ENCODE data around the gene IFNLR1. TPM values are rescaled to one million over a fixed set of nuclear protein-coding genes. Genes with fewer than 3 reads are reported as not detected.

IFNLR1 gene
- total RNA-seq, 2 experiments from 2014 or later: 6.2 to 7.9 TPM

GRCh38 chr1:24114753-24115152, 72.3 kb downstream of the IFNLR1 start:
- Mint-ChIP-seq H3K27me3 (peaks cover 29% of the 10 kb centered on the region), H3K9me3 (no peaks in the 10 kb centered on the region), H3K4me1 (peaks cover 5% of the 10 kb centered on the region), H3K36me3 (no peaks in the 10 kb centered on the region), H3K4me3 (no peak overlapping the region), H3K27ac (no peak overlapping the region)
- POLR2A ChIA-PET: interaction anchor here (0.6 kb wide), 1 partner anchor 338 kb away, joined by 3 read pairs; no protein-coding TSS in a partner anchor
- ATAC-seq (ENCODE audit: low read depth) (no peak), DNase-seq (no peak)

DNA sequence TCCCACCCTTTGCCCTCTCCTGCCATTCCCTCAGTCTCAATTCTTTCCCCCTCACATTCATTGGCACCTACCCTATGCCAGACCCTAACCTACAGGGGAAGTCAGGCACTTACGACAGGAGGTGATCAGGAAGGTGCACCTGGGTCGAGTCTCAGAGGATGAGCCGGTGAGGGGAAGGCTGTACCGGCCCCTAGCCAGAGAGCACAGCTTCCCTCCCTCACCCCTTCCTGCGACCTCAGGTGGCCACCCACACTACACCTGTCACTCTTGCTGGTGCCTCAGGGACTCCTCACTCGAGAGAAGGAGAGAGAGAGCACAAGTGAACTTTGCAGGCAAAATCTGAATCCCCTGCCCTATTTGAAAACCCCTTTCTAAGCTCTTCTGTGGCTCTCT, 73.5 kb downstream of the IFNLR1 start:
- H3K27me3 Mint-ChIP-seq: peaks cover 29% of the 10 kb centered on the region
- no peaks in the 10 kb centered on the region for H3K36me3 Mint-ChIP-seq
- peaks cover 5% of the 10 kb centered on the region for H3K4me1 Mint-ChIP-seq
- H3K4me3 Mint-ChIP-seq: no peak overlapping the region
- POLR2A ChIA-PET: no interaction called here
- DNase-seq (no peak), ATAC-seq (ENCODE audit: low read depth) (no peak)
- no peak overlapping the region for H3K27ac Mint-ChIP-seq
- H3K9me3 Mint-ChIP-seq: no peaks in the 10 kb centered on the region

DNA sequence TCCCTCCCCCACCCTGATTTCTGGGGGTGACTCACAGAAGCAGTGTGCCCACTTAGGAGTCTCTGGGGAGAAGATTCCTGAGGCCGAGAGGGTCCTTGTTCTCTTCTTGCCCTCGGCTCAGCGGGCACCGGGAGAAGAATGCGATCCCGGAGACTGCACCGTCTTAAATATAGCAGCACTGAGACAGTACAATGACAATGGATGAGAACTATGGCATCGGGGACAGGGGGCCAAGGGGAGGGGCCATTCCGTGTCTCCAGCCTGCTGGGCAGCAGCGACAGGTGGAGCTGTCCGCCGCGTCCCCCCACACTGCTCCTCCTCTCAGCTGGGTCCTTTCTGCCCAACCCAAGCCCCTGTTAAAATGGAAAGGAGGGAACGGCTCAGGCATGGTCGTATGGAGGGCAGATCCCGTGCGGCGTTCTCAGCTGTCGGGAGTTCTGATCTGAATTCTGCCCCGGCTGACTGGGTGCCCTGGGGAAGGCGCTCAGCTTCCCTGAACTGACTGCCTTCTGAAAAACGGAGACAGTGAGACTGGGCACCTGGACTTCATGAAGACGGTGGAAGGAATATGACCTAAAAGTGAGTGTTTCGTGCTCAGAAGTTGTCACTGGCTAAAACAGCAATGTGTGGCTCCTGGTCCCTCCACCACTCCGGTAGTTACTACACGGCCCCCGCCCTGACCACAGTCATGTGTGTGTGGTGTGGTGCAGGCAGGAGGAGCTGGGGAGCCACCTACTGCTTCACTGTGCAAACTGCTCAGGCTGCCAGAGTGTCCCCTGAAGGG, 74.9 kb downstream of the IFNLR1 start, which contains the start of gene MYOM3:
TSS of gene MYOM3 (minus strand) at position 140 of the 784 bp plus-strand sequence. CDS start 3,499 bp downstream, outside the sequence.
- H3K27me3 Mint-ChIP-seq: peaks cover 23% of the 10 kb centered on the region
- peak; percentile 97 for ATAC-seq (ENCODE audit: low read depth)

GRCh38 chr1:24111262-24111995, 75.7 kb downstream of the IFNLR1 start:
- peaks cover 5% of the 10 kb centered on the region for H3K4me1 Mint-ChIP-seq

More for the DNA sequence above, 74.9 kb downstream of the IFNLR1 start, which contains the start of gene MYOM3:
- peak; percentile 59 for DNase-seq
- peaks cover 5% of the 10 kb centered on the region for H3K4me1 Mint-ChIP-seq
- H3K27ac Mint-ChIP-seq: no peak within 1 kb of the TSS
- H3K36me3 Mint-ChIP-seq: no peaks in the 10 kb centered on the region
- peak within 1 kb of the TSS; percentile 30 for H3K4me3 Mint-ChIP-seq
- no peaks in the 10 kb centered on the region for H3K9me3 Mint-ChIP-seq
- POLR2A ChIA-PET: no interaction called here

GRCh38 chr1:24110642-24111261, 76.3 kb downstream of the IFNLR1 start:
- H3K27me3 Mint-ChIP-seq: peaks cover 17% of the 10 kb centered on the region
- POLR2A ChIA-PET: no interaction called here
- H3K4me1 Mint-ChIP-seq: peaks cover 5% of the 10 kb centered on the region
- H3K9me3 Mint-ChIP-seq: no peaks in the 10 kb centered on the region
- DNase-seq (no peak), ATAC-seq (ENCODE audit: low read depth) (no peak)
- no peak overlapping the region for H3K27ac Mint-ChIP-seq
- H3K36me3 Mint-ChIP-seq: no peaks in the 10 kb centered on the region
- H3K4me3 Mint-ChIP-seq: no peak overlapping the region

More at GRCh38 chr1:24111262-24111995, 75.7 kb downstream of the IFNLR1 start:
- Mint-ChIP-seq H3K4me3 (no peak overlapping the region), H3K27me3 (peaks cover 20% of the 10 kb centered on the region), H3K27ac (no peak overlapping the region), H3K36me3 (no peaks in the 10 kb centered on the region), H3K9me3 (no peaks in the 10 kb centered on the region)
- POLR2A ChIA-PET: no interaction called here
- ATAC-seq (ENCODE audit: low read depth) (no peak), DNase-seq (no peak)

DNA sequence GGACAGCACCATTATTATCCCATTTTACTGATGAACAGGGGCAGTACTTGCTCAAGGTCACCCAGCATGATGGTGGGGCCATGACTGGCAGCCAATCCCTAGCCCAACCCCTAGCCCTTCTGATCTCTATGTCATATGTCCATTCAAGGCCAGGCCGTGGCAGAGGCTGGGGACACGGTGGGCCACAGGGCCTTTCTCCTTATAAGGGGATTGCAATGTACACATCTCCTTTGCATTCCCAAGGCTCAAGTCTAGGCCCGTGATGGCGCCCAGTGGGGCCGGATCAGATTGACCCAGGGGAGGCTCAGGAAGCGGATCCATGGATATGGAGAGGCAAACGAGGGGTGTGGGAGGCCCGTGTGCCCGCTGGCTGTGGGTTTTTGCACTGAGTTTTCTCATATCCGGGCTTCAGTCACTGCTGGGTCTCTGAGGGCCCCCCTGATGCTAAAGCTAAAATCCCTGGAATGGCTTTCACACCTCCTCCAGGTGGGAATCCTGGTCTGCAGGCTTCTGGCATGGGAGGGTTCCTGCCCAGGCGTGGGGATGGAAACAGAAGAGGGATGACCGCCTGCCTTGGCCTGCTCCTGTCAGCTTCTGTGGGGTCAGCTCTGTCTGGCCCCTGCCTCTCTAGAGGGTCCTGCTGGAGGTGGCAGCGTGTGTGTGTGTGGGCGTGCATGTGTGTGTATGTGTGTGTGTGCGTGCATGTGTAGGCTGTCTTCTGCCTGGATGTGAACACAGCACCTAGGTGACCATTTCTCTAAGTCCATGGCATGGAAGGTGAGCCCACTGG, 77.2 kb downstream of the IFNLR1 start:
- peaks cover 5% of the 10 kb centered on the region for H3K4me1 Mint-ChIP-seq
- ATAC-seq (ENCODE audit: low read depth) (no peak), DNase-seq (no peak)
- H3K9me3 Mint-ChIP-seq: no peaks in the 10 kb centered on the region
- H3K27ac Mint-ChIP-seq: no peak overlapping the region
- H3K4me3 Mint-ChIP-seq: no peak overlapping the region
- POLR2A ChIA-PET: no interaction called here
- no peaks in the 10 kb centered on the region for H3K36me3 Mint-ChIP-seq
- H3K27me3 Mint-ChIP-seq: peaks cover 17% of the 10 kb centered on the region

DNA sequence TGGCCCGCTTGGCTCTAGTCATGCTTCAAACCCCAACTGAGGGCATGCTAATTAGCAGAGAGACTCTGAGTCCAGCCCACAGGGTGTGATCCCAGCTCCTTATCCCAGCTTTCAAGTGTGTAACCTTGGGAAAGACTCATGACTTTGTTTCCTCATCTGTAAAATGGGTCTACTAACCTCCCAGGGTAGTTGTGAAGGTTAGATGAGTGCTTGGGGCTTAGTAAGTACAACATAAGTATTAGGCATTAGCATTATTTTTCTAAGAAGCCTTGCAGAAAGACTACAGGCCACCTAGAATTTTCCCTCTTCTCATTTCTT, 78.0 kb downstream of the IFNLR1 start:
- POLR2A ChIA-PET: no interaction called here
- no peaks in the 10 kb centered on the region for H3K36me3 Mint-ChIP-seq
- DNase-seq (no peak), ATAC-seq (ENCODE audit: low read depth) (no peak)
- H3K4me3 Mint-ChIP-seq: no peak overlapping the region
- H3K9me3 Mint-ChIP-seq: no peaks in the 10 kb centered on the region
- H3K27me3 Mint-ChIP-seq: peaks cover 17% of the 10 kb centered on the region
- no peak overlapping the region for H3K27ac Mint-ChIP-seq
- H3K4me1 Mint-ChIP-seq: peaks cover 7% of the 10 kb centered on the region

DNA sequence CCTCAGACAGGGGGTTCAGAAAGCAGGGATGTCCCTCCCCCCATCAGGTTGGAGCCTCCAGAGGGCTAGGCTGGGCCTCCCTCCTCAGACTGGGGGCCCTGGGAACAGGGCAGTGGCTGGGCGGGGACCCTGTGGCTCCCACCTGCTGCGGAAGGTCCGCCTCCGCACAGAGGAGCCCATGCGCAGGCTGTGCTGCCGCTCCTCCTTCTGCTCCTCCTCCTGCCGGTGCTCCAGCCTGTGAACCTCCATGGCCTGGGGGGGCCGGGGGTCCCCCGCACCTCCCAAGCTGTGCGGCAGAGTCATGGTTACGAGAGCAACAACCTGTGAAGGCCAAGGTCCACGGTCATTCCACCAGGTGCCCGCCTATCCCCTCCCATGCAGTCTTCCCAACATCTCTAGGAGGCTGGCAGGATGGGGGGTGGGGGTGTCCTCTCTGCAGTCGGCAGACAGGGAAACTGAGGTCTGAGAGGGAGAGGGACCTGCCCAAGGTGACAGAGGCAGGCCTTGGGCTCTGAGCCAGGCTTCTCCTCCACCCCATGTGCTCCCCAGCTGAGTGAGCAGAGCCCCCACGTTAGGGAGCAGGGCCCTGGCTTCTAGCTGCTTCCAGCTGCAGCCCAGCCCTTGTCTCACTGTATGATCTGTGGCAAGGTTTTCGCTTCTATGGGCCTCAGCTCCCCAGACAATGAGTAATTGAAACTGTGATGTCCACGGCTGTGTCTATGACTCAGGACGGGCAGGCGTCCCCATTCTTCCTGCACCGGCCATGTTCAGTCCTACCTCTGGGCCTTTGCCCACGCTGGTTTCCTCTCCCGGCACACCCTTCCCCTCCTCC, 78.5 kb downstream of the IFNLR1 start:
- POLR2A ChIA-PET: no interaction called here
- H3K4me1 Mint-ChIP-seq: peaks cover 9% of the 10 kb centered on the region

DNA sequence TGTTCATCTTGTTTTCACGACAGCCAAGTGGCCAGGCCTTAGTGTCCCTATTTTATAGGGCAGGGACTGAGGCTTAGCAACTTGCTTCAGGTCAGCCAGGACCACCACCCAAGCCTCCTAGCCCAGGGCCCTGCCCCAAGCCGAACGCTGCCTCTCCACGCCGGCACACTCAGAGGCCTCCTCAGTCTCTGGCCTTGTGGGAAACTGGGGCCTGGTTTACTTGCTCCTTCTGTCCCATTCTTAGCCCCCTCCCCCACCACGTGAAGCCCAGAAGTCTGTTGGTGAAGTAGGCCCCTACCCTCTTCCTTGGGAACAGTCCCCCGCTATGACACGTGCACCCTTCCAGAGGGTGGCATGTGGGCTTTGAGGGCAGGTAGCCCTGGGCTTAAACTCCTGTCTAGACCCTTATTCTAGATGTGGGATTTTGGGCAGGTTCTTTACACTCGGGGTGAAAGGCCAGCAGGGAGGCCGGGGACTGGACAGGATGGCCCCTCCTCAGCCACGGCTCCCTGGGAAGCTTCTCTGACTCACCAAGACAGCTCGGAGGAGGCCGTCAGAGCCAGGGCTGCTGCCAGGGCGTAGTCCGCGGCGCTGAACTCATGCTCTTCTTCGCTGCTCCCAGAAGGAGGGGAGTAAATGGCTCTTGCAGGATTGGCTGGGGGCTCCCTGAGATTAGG, 79.5 kb downstream of the IFNLR1 start:
- DNase-seq (no peak), ATAC-seq (ENCODE audit: low read depth) (no peak)
- Mint-ChIP-seq H3K9me3 (no peaks in the 10 kb centered on the region), H3K36me3 (no peaks in the 10 kb centered on the region), H3K27ac (no peak overlapping the region), H3K4me3 (no peak overlapping the region), H3K27me3 (peaks cover 11% of the 10 kb centered on the region), H3K4me1 (peaks cover 7% of the 10 kb centered on the region)
- POLR2A ChIA-PET: no interaction called here

More for the DNA sequence above, 78.5 kb downstream of the IFNLR1 start:
- ATAC-seq (ENCODE audit: low read depth) (no peak), DNase-seq (no peak)
- Mint-ChIP-seq H3K4me3 (no peak overlapping the region), H3K27ac (no peak overlapping the region), H3K9me3 (no peaks in the 10 kb centered on the region), H3K36me3 (no peaks in the 10 kb centered on the region), H3K27me3 (peaks cover 15% of the 10 kb centered on the region)

GRCh38 chr1:24105368-24106160, 81.5 kb downstream of the IFNLR1 start:
- Mint-ChIP-seq H3K9me3 (no peaks in the 10 kb centered on the region), H3K27ac (no peak overlapping the region), H3K27me3 (no peaks in the 10 kb centered on the region), H3K4me1 (peaks cover 3% of the 10 kb centered on the region), H3K36me3 (no peaks in the 10 kb centered on the region), H3K4me3 (no peak overlapping the region)
- POLR2A ChIA-PET: interaction anchor here (0.5 kb wide), 1 partner anchor 47 kb away, joined by 3 read pairs; no protein-coding TSS in a partner anchor
- ATAC-seq (ENCODE audit: low read depth) (no peak), DNase-seq (no peak)

DNA sequence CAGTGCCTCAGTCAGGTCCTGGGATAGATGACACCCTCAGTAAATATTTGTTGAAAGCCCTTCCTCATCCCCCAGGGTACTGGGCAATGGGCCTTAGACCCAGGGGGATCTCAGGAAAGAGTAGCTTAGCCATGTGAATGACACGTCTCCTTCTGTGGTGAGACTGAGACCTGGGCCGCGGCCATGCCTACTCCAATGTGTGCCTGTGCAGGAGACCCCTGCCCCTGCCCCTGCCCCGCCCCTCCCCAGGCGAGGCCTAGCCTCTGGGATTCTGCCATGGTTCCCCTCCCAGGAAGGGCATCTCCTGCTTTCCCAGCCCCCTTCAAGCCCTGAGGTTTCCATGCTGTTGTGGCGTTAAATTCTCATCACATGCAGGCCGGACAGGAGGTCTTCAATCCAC, 82.2 kb downstream of the IFNLR1 start:
- H3K9me3 Mint-ChIP-seq: no peaks in the 10 kb centered on the region
- no peaks in the 10 kb centered on the region for H3K27me3 Mint-ChIP-seq
- H3K4me1 Mint-ChIP-seq: peaks cover 3% of the 10 kb centered on the region
- H3K36me3 Mint-ChIP-seq: no peaks in the 10 kb centered on the region
- ATAC-seq (ENCODE audit: low read depth) (no peak), DNase-seq (no peak)
- H3K27ac Mint-ChIP-seq: no peak overlapping the region
- POLR2A ChIA-PET: interaction anchor here (0.5 kb wide), 1 partner anchor 47 kb away, joined by 3 read pairs; no protein-coding TSS in a partner anchor
- H3K4me3 Mint-ChIP-seq: no peak overlapping the region

Measured in activated naive CD8-positive, alpha-beta T cell treated with anti-CD3 and anti-CD28 coated beads, Interleukin-2, amount 10 ng/mL, durations not matched to agents 7 days and 5 days (primary cell).